ENCODE data around the gene CLDND1. TPM values are rescaled to one million over a fixed set of nuclear protein-coding genes. Genes with fewer than 3 reads are reported as not detected.

CLDND1 gene
- total RNA-seq, 4 donors from 2014 or later: 68.8 to 152 (median 114) TPM

GRCh38 chr3:98513091-98513511, 9.6 kb downstream of the CLDND1 start:
- no peak for TF ChIP-seq CTCF (IDR thresholded peaks at IDR 0.05; ENCODE audit: low read depth)

- TF ChIP-seq CTCF (IDR thresholded peaks at IDR 0.05; ENCODE audit: low read depth): no peak
Observed at GRCh38 chr3:98512576-98512975, 10.1 kb downstream of the CLDND1 start.

DNA sequence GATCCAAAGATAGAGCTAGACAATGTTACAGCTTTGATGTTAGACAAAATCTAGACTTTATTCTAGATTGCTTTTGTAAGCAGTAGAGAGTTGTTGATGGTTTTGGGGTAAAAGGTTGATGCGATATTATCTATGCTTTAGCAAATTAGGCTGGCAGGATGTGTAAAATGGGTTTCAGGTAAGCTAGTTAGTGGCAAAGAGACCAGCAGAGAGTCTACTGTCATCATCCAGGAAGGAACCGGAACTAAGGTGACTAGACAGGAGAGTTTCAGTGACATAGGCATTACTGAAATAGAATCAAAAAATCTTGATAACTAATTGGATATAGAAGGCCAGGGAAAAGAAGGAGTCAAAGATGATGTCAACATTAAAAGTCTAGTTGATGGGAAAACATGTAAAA, 14.1 kb downstream of the CLDND1 start:
- TF ChIP-seq CTCF (IDR thresholded peaks at IDR 0.05; ENCODE audit: low read depth): no peak

DNA sequence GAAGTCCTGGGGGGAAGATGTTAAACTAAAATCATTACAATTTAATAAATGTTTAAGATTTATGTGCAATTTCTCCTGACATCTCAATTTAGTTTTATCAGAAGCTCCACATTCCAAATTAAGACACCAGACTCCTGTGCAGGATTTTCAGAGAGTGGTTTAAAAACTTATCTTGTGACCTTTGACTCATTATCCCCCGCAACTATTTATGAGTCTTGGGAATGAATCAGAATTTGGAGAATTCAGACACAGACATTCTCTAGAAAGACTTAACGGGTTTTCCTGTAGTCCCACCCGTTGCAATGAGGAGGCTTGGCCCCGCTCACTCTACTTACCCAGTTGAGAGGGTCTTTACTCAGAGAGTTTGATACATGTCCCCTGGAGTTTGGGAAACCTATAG, 18.2 kb downstream of the CLDND1 start:
- TF ChIP-seq CTCF (IDR thresholded peaks at IDR 0.05; ENCODE audit: low read depth): no peak

- TF ChIP-seq CTCF (IDR thresholded peaks at IDR 0.05; ENCODE audit: low read depth): no peak
Observed at GRCh38 chr3:98501863-98502576, 20.7 kb downstream of the CLDND1 start.

DNA sequence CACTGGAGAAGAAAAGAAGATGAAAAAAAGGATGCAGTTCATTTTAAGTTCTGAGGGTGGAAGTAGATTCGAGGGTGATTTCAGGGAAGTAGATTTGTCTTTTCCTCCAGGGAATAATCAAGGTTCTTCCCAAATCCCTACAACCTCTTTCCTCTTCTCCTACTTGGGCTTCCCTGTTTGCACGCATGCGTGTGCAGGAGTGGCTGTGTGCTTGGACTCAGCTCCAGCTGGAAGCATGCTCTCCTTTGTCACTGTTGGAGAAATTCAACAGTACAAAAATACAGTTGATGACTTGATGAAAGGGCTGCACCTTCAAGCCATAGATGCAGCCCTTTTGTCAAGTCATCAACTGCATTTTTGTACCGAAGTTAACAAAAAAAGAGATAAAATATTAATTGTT, 21.4 kb downstream of the CLDND1 start:
- TF ChIP-seq CTCF (IDR thresholded peaks at IDR 0.05; ENCODE audit: low read depth): no peak

- TF ChIP-seq CTCF (IDR thresholded peaks at IDR 0.05; ENCODE audit: low read depth): no peak
Observed at GRCh38 chr3:98500019-98500418, 22.7 kb downstream of the CLDND1 start.

Measured in subcutaneous adipose tissue (tissue), 4 donors.